H9 (cell line): Measurements from ENCODE around the gene BMPR1A. TPM values are rescaled to one million over a fixed set of nuclear protein-coding genes. Genes with fewer than 3 reads are reported as not detected.
A peak's percentile ranks its signal among the peaks of the same experiment; 100 is the strongest.

ENCODE experiments used
- DNase-seq: peaks from one replicate; pipeline ENCODE4 v3.0.0-alpha.2; 2017
- H2AFZ ChIP-seq: one replicate; pipeline ENCODE4 v1.6.1; 2013; ENCODE audit warnings: mild to moderate bottlenecking, low read length, control low read depth, moderate library complexity
- H2AK5ac ChIP-seq: 2 replicates; pipeline ENCODE4 v1.6.1; 2013; ENCODE audit warnings: low read length, control low read depth, mixed read lengths; ENCODE audit not compliant: insufficient read length
- H2BK120ac ChIP-seq: one replicate; pipeline ENCODE4 v1.6.1; 2013; ENCODE audit warnings: low read depth, mild to moderate bottlenecking, low read length, control low read depth, inconsistent platforms; ENCODE audit not compliant: poor library complexity, severe bottlenecking
- H2BK12ac ChIP-seq: 2 replicates; pipeline ENCODE4 v1.6.1; 2013; ENCODE audit warnings: low read length, control low read depth, mixed read lengths, low read depth; ENCODE audit not compliant: insufficient read length
- H2BK15ac ChIP-seq: 2 replicates; pipeline ENCODE4 v1.6.1; 2013; ENCODE audit warnings: low read depth, low read length, control low read depth
- H2BK20ac ChIP-seq: one replicate; pipeline ENCODE4 v1.6.1; 2013; ENCODE audit warnings: low read depth, mild to moderate bottlenecking, low read length, control low read depth, inconsistent platforms; ENCODE audit not compliant: poor library complexity, severe bottlenecking
- H2BK5ac ChIP-seq: 2 replicates; pipeline ENCODE4 v1.6.1; 2013; ENCODE audit warnings: low read length, control low read depth, mixed read lengths; ENCODE audit not compliant: insufficient read length
- H3K14ac ChIP-seq: 2 replicates; pipeline ENCODE4 v1.6.1; 2013; ENCODE audit warnings: low read length, control low read depth; ENCODE audit not compliant: insufficient read depth
- H3K18ac ChIP-seq: 2 replicates; pipeline ENCODE4 v1.6.1; 2013; ENCODE audit warnings: low read depth, mild to moderate bottlenecking, mixed read lengths, low read length, control low read depth; ENCODE audit not compliant: insufficient read length
- H3K23ac ChIP-seq: 2 replicates; pipeline ENCODE4 v1.6.1; 2013; ENCODE audit warnings: low read length, control low read depth, mixed read lengths, low read depth; ENCODE audit not compliant: insufficient read length
- H3K23me2 ChIP-seq: 2 replicates; pipeline ENCODE4 v1.6.1; 2013; ENCODE audit warnings: low read depth, mild to moderate bottlenecking, mixed read lengths, low read length, control low read depth; ENCODE audit not compliant: insufficient read length, poor library complexity, severe bottlenecking
- H3K27ac ChIP-seq: 2 replicates; pipeline ENCODE4 v1.5.1; 2013; ENCODE audit warnings: low read length, control low read depth, mixed read lengths, low read depth; ENCODE audit not compliant: insufficient read length
- H3K27me3 ChIP-seq: 2 replicates; pipeline ENCODE4 v1.6.1; 2013; ENCODE audit warnings: low read length, control low read depth, inconsistent platforms; ENCODE audit not compliant: insufficient read depth
- H3K4ac ChIP-seq: 2 replicates; pipeline ENCODE4 v1.6.1; 2013; ENCODE audit warnings: low read depth, mild to moderate bottlenecking, control low read depth, inconsistent platforms, low read length, moderate library complexity
- H3K4me1 ChIP-seq: 2 replicates; pipeline ENCODE4 v1.6.1; 2013; ENCODE audit warnings: low read length, control low read depth, inconsistent platforms; ENCODE audit not compliant: insufficient read depth
- H3K4me2 ChIP-seq: 2 replicates; pipeline ENCODE4 v1.6.1; 2013; ENCODE audit warnings: low read length, control low read depth, mixed read lengths; ENCODE audit not compliant: insufficient read length, insufficient read depth
- H3K56ac ChIP-seq: 2 replicates; pipeline ENCODE4 v1.6.1; 2013; ENCODE audit warnings: low read depth, mild to moderate bottlenecking, mixed read lengths, low read length, control low read depth; ENCODE audit not compliant: insufficient read length
- H3K79me1 ChIP-seq: 2 replicates; pipeline ENCODE4 v1.6.1; 2013; ENCODE audit warnings: low read depth, mild to moderate bottlenecking, moderate library complexity, low read length, control low read depth, inconsistent platforms; ENCODE audit not compliant: insufficient read depth, poor library complexity, severe bottlenecking
- H3K79me2 ChIP-seq: 2 replicates; pipeline ENCODE4 v1.6.1; 2013; ENCODE audit warnings: low read length, control low read depth, inconsistent platforms; ENCODE audit not compliant: insufficient read depth
- H3K9ac ChIP-seq: 2 replicates; pipeline ENCODE4 v1.6.1; 2013; ENCODE audit warnings: low read length, control low read depth, mixed read lengths; ENCODE audit not compliant: insufficient read length; ENCODE audit errors: extremely low read depth
- H3K9me3 ChIP-seq: one replicate; pipeline ENCODE4 v1.6.1; 2013; ENCODE audit warnings: low read depth, low read length, inconsistent platforms; ENCODE audit not compliant: control insufficient read depth
- H3T11ph ChIP-seq: one replicate; pipeline ENCODE4 v1.6.1; 2013; ENCODE audit warnings: mild to moderate bottlenecking, low read length, control low read depth, inconsistent platforms
- H4K20me1 ChIP-seq: one replicate; pipeline ENCODE4 v1.6.1; 2013; ENCODE audit not compliant: control insufficient read depth, insufficient read length, insufficient read depth
- H4K5ac ChIP-seq: 2 replicates; pipeline ENCODE4 v1.6.1; 2013; ENCODE audit warnings: low read depth, mild to moderate bottlenecking, mixed read lengths, low read length, control low read depth; ENCODE audit not compliant: insufficient read length
- H4K8ac ChIP-seq: replicated peaks from 2 replicates; pipeline ENCODE4 v1.6.1; 2013; ENCODE audit warnings: low read length, control low read depth, mixed read lengths, low read depth; ENCODE audit not compliant: insufficient read length
- H4K91ac ChIP-seq: 2 replicates; pipeline ENCODE4 v1.6.1; 2013; ENCODE audit warnings: low read depth, mild to moderate bottlenecking, moderate library complexity, mixed read lengths, low read length, control low read depth; ENCODE audit not compliant: insufficient read length
- H3K27ac Mint-ChIP-seq, 3 experiments: 2 replicates in 2 of 3; 3 replicates in 1 of 3; pipeline ENCODE4 v1.8.0; 2020 to 2021; ENCODE audit warnings: mixed read lengths in 3 of 3, mild to moderate bottlenecking in 1 of 3, moderate library complexity in 1 of 3
- H3K27me3 Mint-ChIP-seq: 2 replicates; pipeline ENCODE4 v1.8.0; 2021; ENCODE audit warnings: low read depth, mild to moderate bottlenecking, moderate library complexity, mixed read lengths
- H3K36me3 Mint-ChIP-seq, 3 experiments: 2 replicates in 2 of 3; 3 replicates in 1 of 3; pipeline ENCODE4 v1.8.0; 2020 to 2021; ENCODE audit warnings: low read depth in 3 of 3, mixed read lengths in 3 of 3; ENCODE audit not compliant: insufficient read depth in 1 of 3
- H3K4me1 Mint-ChIP-seq, 2 experiments: 2 replicates each; pipeline ENCODE4 v1.8.0; 2020; ENCODE audit warnings: mixed read lengths in 2 of 2
- H3K4me3 Mint-ChIP-seq, 2 experiments: 2 replicates in 1 of 2; 3 replicates in 1 of 2; pipeline ENCODE4 v1.8.0; 2020 to 2021; ENCODE audit warnings: mild to moderate bottlenecking in 2 of 2, mixed read lengths in 2 of 2, moderate library complexity in 1 of 2
- H3K9me3 Mint-ChIP-seq, 2 experiments: 2 replicates in 1 of 2; 3 replicates in 1 of 2; pipeline ENCODE4 v1.8.0; 2020; ENCODE audit warnings: mild to moderate bottlenecking in 2 of 2, mixed read lengths in 2 of 2, moderate library complexity in 1 of 2
- WGBS: extraction: QIAGEN DNeasy Blood & Tissue Kit; methylation state at CpG from one replicate; pipeline ENCODE4 v1.1.7; 2013; ENCODE audit warnings: missing lambda C conversion rate, low lambda C conversion rate, mixed read lengths; ENCODE audit not compliant: insufficient read length; ENCODE audit errors: extremely low coverage; 5-methylcytosine and 5-hydroxymethylcytosine counted together
- total RNA-seq: library from RNA; stranded (reverse); gene quantifications from 2 replicates; pipeline ENCODE4 v1.2.1, GENCODE V29; 2021
- TF ChIP-seq, protein P1 (sequence below): fragments of 200-600 bp; sonication (generic); conservative IDR thresholded peaks from 3 replicates; pipeline ENCODE4 v1.8.0; 2021; ENCODE audit warnings: antibody characterized with exemption, mild to moderate bottlenecking

Gene BMPR1A
- total RNA-seq, 1 experiment from 2014 or later = 138 TPM

DNA sequence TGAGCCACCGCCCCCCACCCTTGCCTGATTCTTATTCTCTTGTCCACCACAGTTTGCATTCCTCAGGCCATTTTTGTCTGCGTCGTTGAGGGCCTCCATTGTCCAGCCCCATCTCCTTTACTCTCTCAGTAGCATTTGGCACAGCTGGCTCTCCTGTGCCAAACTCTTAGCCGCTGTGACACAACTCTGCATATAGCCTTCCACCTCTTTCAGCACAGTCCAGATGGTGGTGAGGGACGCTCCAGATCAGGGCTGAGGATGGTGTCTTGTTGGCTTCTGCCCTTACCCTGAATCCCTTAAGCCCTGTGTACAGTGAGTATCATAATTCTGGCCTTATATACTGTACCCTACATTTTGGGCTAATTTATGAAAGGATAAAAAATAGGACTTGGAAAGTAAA lies 45.6 kb downstream of the BMPR1A start:
- no peak overlapping the region for H3K9ac ChIP-seq
- H3K23me2 ChIP-seq = no peaks in the 10 kb centered on the region
- no peaks in the 10 kb centered on the region for H3K27me3 Mint-ChIP-seq
- no peak overlapping the region for H3K4me2 ChIP-seq
- H4K8ac ChIP-seq = no peak overlapping the region
- no peaks in the 10 kb centered on the region for H3K9me3 ChIP-seq
- H3T11ph ChIP-seq = no peak overlapping the region
- H2AK5ac ChIP-seq = no peak overlapping the region
- no peak overlapping the region for H3K4ac ChIP-seq
- no peak for DNase-seq
- no peak overlapping the region for H2BK20ac ChIP-seq
- TF ChIP-seq, protein P1, sequence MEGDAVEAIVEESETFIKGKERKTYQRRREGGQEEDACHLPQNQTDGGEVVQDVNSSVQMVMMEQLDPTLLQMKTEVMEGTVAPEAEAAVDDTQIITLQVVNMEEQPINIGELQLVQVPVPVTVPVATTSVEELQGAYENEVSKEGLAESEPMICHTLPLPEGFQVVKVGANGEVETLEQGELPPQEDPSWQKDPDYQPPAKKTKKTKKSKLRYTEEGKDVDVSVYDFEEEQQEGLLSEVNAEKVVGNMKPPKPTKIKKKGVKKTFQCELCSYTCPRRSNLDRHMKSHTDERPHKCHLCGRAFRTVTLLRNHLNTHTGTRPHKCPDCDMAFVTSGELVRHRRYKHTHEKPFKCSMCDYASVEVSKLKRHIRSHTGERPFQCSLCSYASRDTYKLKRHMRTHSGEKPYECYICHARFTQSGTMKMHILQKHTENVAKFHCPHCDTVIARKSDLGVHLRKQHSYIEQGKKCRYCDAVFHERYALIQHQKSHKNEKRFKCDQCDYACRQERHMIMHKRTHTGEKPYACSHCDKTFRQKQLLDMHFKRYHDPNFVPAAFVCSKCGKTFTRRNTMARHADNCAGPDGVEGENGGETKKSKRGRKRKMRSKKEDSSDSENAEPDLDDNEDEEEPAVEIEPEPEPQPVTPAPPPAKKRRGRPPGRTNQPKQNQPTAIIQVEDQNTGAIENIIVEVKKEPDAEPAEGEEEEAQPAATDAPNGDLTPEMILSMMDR = no peak
- no peak overlapping the region for H3K18ac ChIP-seq
- H3K79me1 ChIP-seq = no peaks in the 10 kb centered on the region
- peaks cover 0 to 13% (median 11%) of the 10 kb centered on the region in 3 experiments; a peak in 3 of 7 replicates for H3K36me3 Mint-ChIP-seq
- H3K4me1 ChIP-seq = peaks cover 7% of the 10 kb centered on the region
- H4K5ac ChIP-seq = no peak overlapping the region
- H2BK120ac ChIP-seq = no peak overlapping the region
- H4K20me1 ChIP-seq = no peaks in the 10 kb centered on the region
- H3K27me3 ChIP-seq = no peaks in the 10 kb centered on the region
- no peak overlapping the region for H3K23ac ChIP-seq
- no peak overlapping the region for H2BK12ac ChIP-seq
- H3K27ac Mint-ChIP-seq = peak overlapping the region; percentile 83 to 97 (median 93)
- no peak overlapping the region for H3K27ac ChIP-seq
- H2AFZ ChIP-seq = no peak overlapping the region
- H3K4me1 Mint-ChIP-seq = peaks cover 49 to 52% of the 10 kb centered on the region in 2 experiments
- H2BK15ac ChIP-seq = no peak overlapping the region
- H3K79me2 ChIP-seq = peaks cover 33% of the 10 kb centered on the region; the same call in 1 of the 2 replicates
- H4K91ac ChIP-seq = no peak overlapping the region
- no CpG with 5 or more reads among the region's 5 CpGs for WGBS
- no peak overlapping the region for H3K56ac ChIP-seq
- H3K9me3 Mint-ChIP-seq = no peaks in the 10 kb centered on the region
- no peak overlapping the region for H3K14ac ChIP-seq
- H2BK5ac ChIP-seq = no peak overlapping the region
- no peak overlapping the region for H3K4me3 Mint-ChIP-seq
